Activated T-cell treated with anti-CD3 and anti-CD28 coated beads for 24 hours (primary cell): ENCODE results near the gene TESK2.
A peak's percentile ranks its signal among the peaks of the same experiment; 100 is the strongest.

Experiments
- DNase-seq: peaks from one replicate; pipeline ENCODE4 v3.0.0-alpha.2; 2020; ENCODE audit warnings: low read depth

TESK2 gene

GRCh38 chr1:45303520-45304310, 187.2 kb downstream of the TESK2 start:
- peak; percentile 99 for DNase-seq

- no peak for DNase-seq
Observed at GRCh38 chr1:45302505-45303150, 188.3 kb downstream of the TESK2 start.

- no peak for DNase-seq
Observed at GRCh38 chr1:45300669-45300997, 190.3 kb downstream of the TESK2 start.

GRCh38 chr1:45299981-45300668, 190.8 kb downstream of the TESK2 start:
- peak; percentile 23 for DNase-seq

GRCh38 chr1:45299296-45299695, 191.7 kb downstream of the TESK2 start:
- DNase-seq: no peak

- DNase-seq: no peak
Observed at GRCh38 chr1:45297666-45298356, 193.2 kb downstream of the TESK2 start.
